ENCODE results near the gene PHACTR2. TPM values are rescaled to one million over a fixed set of nuclear protein-coding genes. Genes with fewer than 3 reads are reported as not detected.
A peak's percentile ranks its signal among the peaks of the same experiment; 100 is the strongest.
"Not testable (repeated sequence)": the region's sequence is repeated elsewhere in the genome, so short reads cannot be mapped to it uniquely, and the experiment has no call there.

Gene PHACTR2
- total RNA-seq, 1 donor from 2014 or later: 62.5 TPM

- DNase-seq: no peak
Observed at GRCh38 chr6:143698759-143699429, 21.1 kb downstream of the PHACTR2 start.

DNA sequence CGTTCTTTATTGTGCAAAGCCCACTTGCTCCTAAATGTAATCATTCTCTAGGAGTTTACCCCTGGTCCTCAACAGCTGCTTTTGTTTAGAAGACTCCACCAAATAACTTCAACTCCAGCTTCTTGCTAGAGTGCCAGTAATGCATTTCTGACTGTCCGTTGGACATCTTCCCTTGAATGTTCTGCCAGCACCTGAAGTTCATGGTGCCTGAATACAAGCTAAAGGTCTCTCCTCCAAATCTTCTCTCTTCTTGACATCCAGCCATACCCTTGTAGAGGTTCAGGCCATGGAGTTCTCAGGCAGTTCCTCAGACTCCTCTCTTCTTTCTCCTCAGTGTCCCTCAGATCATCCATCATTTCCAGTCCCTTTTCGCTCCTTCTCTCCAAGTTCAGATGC is 21.7 kb downstream of the PHACTR2 start:
- DNase-seq: peak; percentile 57

- peak; percentile 91 for DNase-seq
Observed at GRCh38 chr6:143700684-143701348, 23.1 kb downstream of the PHACTR2 start.

GRCh38 chr6:143701349-143702234 is 23.8 kb downstream of the PHACTR2 start:
- peak; percentile 58 for DNase-seq

DNA sequence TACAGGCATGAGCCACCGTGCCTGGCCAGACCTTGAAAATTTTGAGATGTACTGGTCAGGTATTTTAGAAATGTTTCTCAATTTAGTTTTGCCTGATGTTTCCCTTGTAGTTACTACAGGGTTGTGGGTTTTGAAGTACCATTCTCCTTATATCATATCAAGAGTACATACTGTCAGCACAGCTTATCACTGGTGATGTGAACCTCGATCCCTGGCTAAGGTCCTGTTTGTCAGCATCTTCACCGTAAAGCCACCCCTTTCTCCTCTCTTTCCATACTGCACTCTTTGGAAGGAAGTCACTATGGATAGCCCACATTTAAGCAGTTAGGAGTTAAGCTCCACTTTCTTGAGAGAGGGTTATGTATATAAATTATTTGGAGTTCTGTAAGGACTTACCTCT is 27.8 kb downstream of the PHACTR2 start:
- no peak for DNase-seq

- no peak for DNase-seq
Observed at GRCh38 chr6:143707697-143708096, 29.9 kb downstream of the PHACTR2 start.

DNA sequence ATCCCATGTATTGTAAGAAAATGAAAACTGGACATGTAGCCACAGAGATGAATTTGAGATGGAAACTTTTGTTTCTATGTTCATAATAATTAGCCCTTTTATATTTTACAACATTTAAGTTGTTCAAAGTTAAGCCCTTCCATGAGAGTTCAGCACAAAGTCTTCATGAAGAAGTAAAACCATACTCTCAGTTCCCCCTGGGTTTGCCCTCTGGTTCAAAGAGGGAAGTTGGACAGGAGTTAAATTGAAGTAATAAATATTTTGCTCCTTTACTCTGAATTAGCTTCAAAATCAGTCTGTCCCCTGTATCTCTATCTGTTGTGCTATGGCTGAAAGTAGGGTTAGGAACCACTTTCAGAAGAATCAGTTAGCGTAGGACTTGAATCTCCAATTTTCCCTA is 31.1 kb downstream of the PHACTR2 start:
- no peak for DNase-seq

GRCh38 chr6:143711714-143712113 is 33.9 kb downstream of the PHACTR2 start:
- no peak for DNase-seq

DNA sequence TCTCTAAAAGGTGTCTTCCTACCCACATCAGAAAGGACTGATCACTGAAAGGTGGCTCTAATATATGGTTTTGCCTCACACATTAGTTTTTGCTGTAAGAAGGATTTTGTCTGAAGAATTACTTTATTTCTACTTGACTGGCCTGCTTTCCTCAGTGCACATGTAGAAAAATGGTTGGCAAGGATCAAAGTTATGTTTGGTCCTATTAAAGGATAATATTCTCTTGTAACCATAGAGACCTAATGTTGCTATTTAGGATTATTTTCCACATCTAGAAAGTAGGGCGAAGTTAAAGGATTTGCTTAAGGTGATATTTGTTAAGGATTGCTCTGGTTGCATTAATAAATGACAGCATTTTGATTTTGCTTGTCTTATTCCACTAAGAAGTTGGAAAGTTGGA is 40.7 kb downstream of the PHACTR2 start:
- no peak for DNase-seq

GRCh38 chr6:143721642-143722041 is 43.9 kb downstream of the PHACTR2 start:
- no peak for DNase-seq

DNA sequence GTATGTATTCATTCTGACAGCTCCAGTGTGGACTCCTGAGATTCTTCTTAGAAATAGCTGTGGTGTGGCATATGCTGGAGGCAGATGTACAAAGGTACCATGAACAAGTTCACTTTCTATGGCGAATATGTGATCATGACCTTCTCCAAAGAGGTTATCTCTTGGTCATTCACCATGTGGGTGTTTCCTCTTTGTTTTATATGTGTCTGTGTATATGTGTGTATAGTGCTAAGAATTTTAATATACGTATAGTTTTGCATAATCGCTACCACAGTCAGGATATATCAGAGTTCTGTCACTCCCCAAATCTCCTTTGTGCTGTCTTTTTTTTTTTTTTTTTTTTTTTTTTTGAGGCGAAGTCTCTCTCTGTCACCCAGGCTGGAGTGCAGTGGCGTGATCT is 47.1 kb downstream of the PHACTR2 start:
- DNase-seq: no peak

- DNase-seq: no peak
Observed at GRCh38 chr6:143726015-143726647, 48.4 kb downstream of the PHACTR2 start.

DNA sequence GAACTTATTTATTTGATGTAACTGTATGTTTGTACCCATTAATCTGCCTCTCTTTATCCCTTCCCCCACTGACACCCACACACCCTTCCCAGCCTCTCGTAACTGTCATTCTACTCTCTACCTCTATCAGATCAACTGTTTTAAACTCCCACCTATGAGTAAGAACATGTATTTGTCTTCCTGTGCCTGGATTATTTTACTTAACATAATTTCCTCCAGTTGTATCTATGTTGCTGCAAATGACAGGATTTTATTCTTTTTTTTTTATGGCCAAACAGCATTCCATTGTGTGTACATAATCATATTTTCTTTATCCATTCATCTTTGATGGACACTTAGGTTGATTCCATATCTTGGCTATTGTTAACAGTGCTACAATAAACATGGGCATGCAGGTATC is 49.3 kb downstream of the PHACTR2 start:
- DNase-seq: no peak

GRCh38 chr6:143731789-143732188 is 54.0 kb downstream of the PHACTR2 start:
- DNase-seq: no peak

DNA sequence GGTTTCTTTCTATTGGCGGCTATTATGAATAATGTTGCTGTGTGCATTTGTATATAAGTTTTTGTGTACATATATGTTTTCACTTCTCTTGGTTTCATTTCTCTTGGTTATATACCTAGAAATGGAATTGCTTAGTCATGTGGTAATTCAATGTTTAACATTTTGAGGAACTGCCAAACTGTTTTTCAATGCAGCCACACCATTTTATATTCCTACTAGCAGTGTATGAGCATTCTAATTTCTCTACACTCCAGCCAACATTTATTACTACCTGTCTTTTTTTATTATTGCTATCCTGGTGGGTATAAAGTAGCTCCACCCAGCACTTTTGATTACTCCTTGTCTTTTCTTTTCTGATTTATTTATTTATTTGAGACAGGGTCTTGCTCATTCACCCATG is 54.8 kb downstream of the PHACTR2 start:
- no peak for DNase-seq

DNA sequence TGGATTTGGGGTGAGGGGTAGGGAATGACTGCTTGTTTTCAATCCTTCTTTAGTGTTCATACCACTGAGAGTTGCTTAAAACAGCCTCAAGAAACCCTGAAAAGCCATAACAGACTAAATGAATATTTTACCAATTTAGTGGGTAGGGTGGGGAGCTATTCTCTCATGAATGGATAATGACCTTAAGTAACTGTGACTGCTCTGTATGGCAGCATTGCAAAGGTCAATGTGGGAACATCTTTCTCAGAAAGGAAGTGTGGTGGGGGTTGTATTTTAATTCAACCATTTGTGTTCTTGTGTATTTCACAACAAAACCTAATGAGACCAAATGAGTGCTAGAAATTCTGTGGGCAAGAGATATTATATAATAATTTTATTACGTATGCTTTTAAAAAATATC is 55.7 kb downstream of the PHACTR2 start:
- DNase-seq: no peak

GRCh38 chr6:143734641-143735063 is 56.9 kb downstream of the PHACTR2 start:
- DNase-seq: no peak

GRCh38 chr6:143738072-143738690 is 60.4 kb downstream of the PHACTR2 start:
- DNase-seq: not testable (repeated sequence)

DNA sequence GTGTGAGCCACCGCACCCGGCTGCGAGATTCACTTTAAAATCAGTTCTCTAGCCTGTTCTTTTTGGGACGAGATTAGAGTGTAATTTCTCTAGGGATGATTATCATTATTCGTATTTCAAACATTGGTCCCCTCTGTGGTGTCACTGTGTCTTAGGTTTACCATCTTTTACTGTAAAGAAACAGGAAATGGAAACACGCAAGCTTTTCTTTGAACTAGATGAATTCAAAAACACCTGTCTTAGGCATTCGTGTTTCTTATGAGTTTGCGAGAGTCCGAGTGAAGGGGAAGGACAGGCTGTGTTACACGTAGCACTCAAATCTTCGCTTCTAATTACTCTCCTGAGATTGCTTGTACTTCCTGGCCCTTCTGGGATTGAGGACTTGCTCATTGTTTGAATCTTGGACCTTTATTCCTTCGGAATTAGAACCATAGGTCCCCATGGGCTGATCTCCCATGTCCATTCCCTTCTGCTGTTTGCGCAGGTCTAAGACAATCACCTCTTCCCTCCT is 61.6 kb downstream of the PHACTR2 start:
- DNase-seq: no peak

DNA sequence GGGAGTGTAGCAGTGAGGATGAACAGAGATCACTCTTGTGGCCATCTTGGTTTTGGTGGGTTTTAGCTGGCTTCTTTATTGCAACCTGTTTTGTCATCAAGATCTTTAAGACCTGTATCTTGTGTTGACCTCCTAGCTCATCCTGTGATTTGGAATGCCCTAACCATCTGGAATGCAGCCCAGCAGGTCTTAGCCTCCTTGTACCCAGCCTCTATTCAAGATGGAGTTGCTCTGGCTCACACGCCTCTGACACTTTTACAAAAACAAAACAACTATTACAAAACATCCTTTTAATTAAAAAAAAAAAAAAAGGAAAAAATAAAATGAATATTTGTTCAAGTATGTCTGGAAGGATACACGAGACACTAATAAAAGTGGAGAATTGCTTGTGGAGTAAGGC is 62.4 kb downstream of the PHACTR2 start:
- no peak for DNase-seq

DNA sequence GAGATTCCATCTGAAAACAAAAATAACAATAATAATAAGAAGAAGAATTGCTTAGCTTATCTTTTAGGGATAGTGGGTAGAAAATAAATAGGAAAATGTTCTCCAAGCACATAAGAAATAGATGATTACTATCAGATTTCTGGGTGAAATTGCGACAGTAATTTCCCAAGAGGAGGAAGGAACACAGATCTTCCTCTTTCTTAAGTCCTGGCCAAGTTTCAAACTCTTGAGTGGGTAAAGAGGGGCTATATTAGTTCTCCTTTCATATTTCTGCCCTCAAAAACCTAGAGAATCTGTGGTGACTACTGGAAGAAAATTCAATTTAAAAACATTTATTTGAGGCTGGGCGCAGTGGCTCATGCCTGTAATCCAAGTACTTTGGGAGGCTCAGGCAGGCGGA is 63.7 kb downstream of the PHACTR2 start:
- no peak for DNase-seq

Data from skin of body (tissue), 2 donors.